GM23338 (cell line): Measurements from ENCODE around the gene NLGN1. TPM values are rescaled to one million over a fixed set of nuclear protein-coding genes. Genes with fewer than 3 reads are reported as not detected.

Source experiments
- ATAC-seq: fragments of 200-7000 bp; cut with Tn5 transposase; 3 replicates; pipeline ENCODE4 v1.9.1; 2020
- DNase-seq: peaks from one replicate; pipeline ENCODE4 v3.0.0-alpha.2; 2015; ENCODE audit warnings: low spot score
- H2AFZ ChIP-seq: fragments of 200-600 bp; sonication (generic); 2 replicates; pipeline ENCODE4 v1.8.0; 2016; ENCODE audit warnings: antibody characterized with exemption, mild to moderate bottlenecking, moderate library complexity
- H3F3A ChIP-seq: fragments of 200-600 bp; sonication (generic); replicated peaks from 2 replicates; pipeline ENCODE4 v1.8.0; 2017; ENCODE audit warnings: antibody characterized with exemption, mixed run types, low read depth
- H3K27ac ChIP-seq: fragments of 200-600 bp; sonication (generic); 2 replicates; pipeline ENCODE4 v1.6.1; 2016; ENCODE audit warnings: low read depth
- H3K27me3 ChIP-seq: fragments of 200-600 bp; sonication (generic); 2 replicates; pipeline ENCODE4 v1.8.0; 2016; ENCODE audit warnings: mild to moderate bottlenecking, mixed run types, moderate library complexity; ENCODE audit not compliant: insufficient read depth
- H3K36me3 ChIP-seq: fragments of 200-600 bp; sonication (generic); 2 replicates; pipeline ENCODE4 v1.8.0; 2016; ENCODE audit warnings: mild to moderate bottlenecking; ENCODE audit not compliant: insufficient read depth
- H3K4me1 ChIP-seq: fragments of 200-600 bp; sonication (generic); 2 replicates; pipeline ENCODE4 v1.8.0; 2016; ENCODE audit warnings: mild to moderate bottlenecking, moderate library complexity; ENCODE audit not compliant: insufficient read depth
- H3K4me2 ChIP-seq: fragments of 200-600 bp; sonication (generic); 2 replicates; pipeline ENCODE4 v1.7.1; 2017; ENCODE audit warnings: mixed run types
- H3K4me3 ChIP-seq: fragments of 200-600 bp; sonication (generic); 2 replicates; pipeline ENCODE4 v1.6.1; 2016; ENCODE audit warnings: mixed run types
- H3K79me2 ChIP-seq: fragments of 200-600 bp; sonication (generic); replicated peaks from 2 replicates; pipeline ENCODE4 v1.8.0; 2017; ENCODE audit warnings: mild to moderate bottlenecking; ENCODE audit not compliant: insufficient read depth
- H3K9me2 ChIP-seq: fragments of 200-600 bp; sonication (generic); 2 replicates; pipeline ENCODE4 v1.8.0; 2017; ENCODE audit not compliant: insufficient read depth
- H4K20me1 ChIP-seq: fragments of 200-600 bp; sonication (generic); replicated peaks from 2 replicates; pipeline ENCODE4 v1.8.0; 2017; ENCODE audit warnings: mild to moderate bottlenecking; ENCODE audit not compliant: insufficient read depth
- H3K27ac Mint-ChIP-seq: 2 replicates; pipeline ENCODE4 v1.8.0; 2020; ENCODE audit warnings: inconsistent platforms, mild to moderate bottlenecking, moderate library complexity, mixed read lengths
- H3K27me3 Mint-ChIP-seq: 3 replicates; pipeline ENCODE4 v1.8.0; 2022; ENCODE audit warnings: low read depth, mild to moderate bottlenecking, moderate library complexity, mixed read lengths, inconsistent platforms; ENCODE audit not compliant: insufficient read depth, poor library complexity
- H3K36me3 Mint-ChIP-seq: 3 replicates; pipeline ENCODE4 v1.8.0; 2021; ENCODE audit warnings: low read depth, mild to moderate bottlenecking, inconsistent platforms, moderate library complexity, mixed read lengths
- H3K4me1 Mint-ChIP-seq: 3 replicates; pipeline ENCODE4 v1.8.0; 2020; ENCODE audit warnings: mild to moderate bottlenecking, inconsistent platforms, mixed read lengths
- H3K4me3 Mint-ChIP-seq: 3 replicates; pipeline ENCODE4 v1.8.0; 2021; ENCODE audit warnings: moderate library complexity, mild to moderate bottlenecking, inconsistent platforms, mixed read lengths
- H3K9me3 Mint-ChIP-seq: 3 replicates; pipeline ENCODE4 v1.8.0; 2020; ENCODE audit warnings: moderate library complexity, mild to moderate bottlenecking, inconsistent platforms, mixed read lengths
- CREB1 ChIP-seq: fragments of 250-450 bp; sonication (Bioruptor Pico); IDR thresholded peaks from 2 replicates; pipeline ENCODE4 v1.5.0; 2020; ENCODE audit warnings: low read depth, mild to moderate bottlenecking, moderate library complexity
- ETS1 ChIP-seq: IDR thresholded peaks from 2 replicates; pipeline ENCODE4 v1.6.1; 2016; ENCODE audit warnings: antibody characterized with exemption
- EZH2phosphoT487 ChIP-seq: fragments of 200-600 bp; sonication (generic); IDR thresholded peaks from one replicate; pipeline ENCODE4 v1.8.1; 2018; ENCODE audit warnings: antibody characterized with exemption; ENCODE audit not compliant: unreplicated experiment
- POLR2AphosphoS5 ChIP-seq: IDR thresholded peaks from 2 replicates; pipeline ENCODE4 v1.6.1; 2016; ENCODE audit warnings: antibody characterized with exemption, low read depth
- REST ChIP-seq: IDR thresholded peaks from one replicate; pipeline ENCODE4 v1.6.1; 2018; ENCODE audit warnings: antibody characterized with exemption; ENCODE audit not compliant: unreplicated experiment
- ZNF114 ChIP-seq: fragments of 250-450 bp; sonication (Bioruptor Pico); IDR thresholded peaks from 2 replicates; pipeline ENCODE4 v1.5.0; 2020; ENCODE audit warnings: mild to moderate bottlenecking, moderate library complexity
- ZNF462 ChIP-seq: fragments of 250-450 bp; sonication (Bioruptor Pico); IDR thresholded peaks from 2 replicates; pipeline ENCODE4 v1.5.0; 2020; ENCODE audit warnings: mild to moderate bottlenecking, moderate library complexity
- polyA plus RNA-seq: library from polyadenylated mRNA; unstranded; fragments of >200 nt; fragmentation: Nextera tagmentation; extraction: Ambion mirVana; gene quantifications from 2 replicates; pipeline ENCODE4 v1.2.1, GENCODE V29; 2016
- total RNA-seq: library from RNA; depleted of rRNA; stranded (reverse); fragments of >200 nt; shearing (Covaris generic); gene quantifications from 2 replicates; pipeline ENCODE4 v1.2.3, GENCODE V29; 2014

NLGN1 gene
- total and polyA plus RNA-seq, 2 experiments from 2014 or later: 6.5 to 18.6 TPM

GRCh38 chr3:174268586-174268985 lies 871.0 kb downstream of the NLGN1 start (continued):
- TF ChIP-seq ZNF462 (CRISPR knock-in tag) (no peak), REST (no peak), POLR2AphosphoS5 (no peak)

GRCh38 chr3:174270841-174271240 lies 873.3 kb downstream of the NLGN1 start:
- no peak overlapping the region for H3K4me3 ChIP-seq
- no peaks in the 10 kb centered on the region for H4K20me1 ChIP-seq
- Mint-ChIP-seq H3K36me3 (no peaks in the 10 kb centered on the region), H3K27me3 (no peaks in the 10 kb centered on the region), H3K4me3 (no peak overlapping the region), H3K27ac (no peak overlapping the region), H3K9me3 (no peaks in the 10 kb centered on the region; the same call in 2 of the 3 replicates), H3K4me1 (peaks cover 14% of the 10 kb centered on the region; the same call in 2 of the 3 replicates)
- no peak overlapping the region for H3K27ac ChIP-seq
- no peaks in the 10 kb centered on the region for H3F3A ChIP-seq
- DNase-seq (no peak), ATAC-seq (no peak)
- H2AFZ ChIP-seq: no peak overlapping the region
- H3K36me3 ChIP-seq: no peaks in the 10 kb centered on the region
- H3K79me2 ChIP-seq: no peaks in the 10 kb centered on the region
- peaks cover 6% of the 10 kb centered on the region for H3K4me1 ChIP-seq
- no peaks in the 10 kb centered on the region for H3K27me3 ChIP-seq
- H3K4me2 ChIP-seq: no peak overlapping the region
- peaks cover 3% of the 10 kb centered on the region; the same call in 1 of the 2 replicates for H3K9me2 ChIP-seq
- no peak for TF ChIP-seq CREB1
- no peak for TF ChIP-seq EZH2phosphoT487
- TF ChIP-seq ETS1: no peak
- no peak for TF ChIP-seq ZNF114 (CRISPR knock-in tag)
